AG08395 (cell line): ENCODE measurements around the gene ABCC10.
"Not testable (repeated sequence)": the region's sequence is repeated elsewhere in the genome, so short reads cannot be mapped to it uniquely, and the experiment has no call there.

Source experiments
- DNase-seq: peaks from one replicate; pipeline ENCODE4 v3.0.0; 2012; ENCODE audit warnings: mixed read lengths, low spot score

Gene ABCC10

DNA sequence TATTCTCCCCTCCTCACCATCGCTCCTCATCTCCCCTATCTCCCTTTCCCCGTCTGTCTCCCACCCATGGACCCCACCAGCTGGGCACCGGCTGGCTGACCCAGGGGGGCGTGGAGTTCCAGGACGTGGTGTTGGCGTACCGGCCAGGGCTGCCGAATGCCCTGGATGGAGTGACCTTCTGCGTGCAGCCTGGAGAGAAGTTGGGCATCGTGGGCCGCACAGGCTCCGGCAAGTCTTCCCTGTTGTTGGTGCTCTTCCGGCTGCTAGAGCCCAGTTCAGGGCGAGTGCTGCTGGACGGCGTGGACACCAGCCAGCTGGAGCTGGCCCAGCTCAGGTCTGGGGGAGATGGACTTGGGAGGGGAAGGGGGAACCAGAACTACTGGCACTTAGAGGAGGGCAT lies 20.3 kb downstream of the ABCC10 start:
- DNase-seq = no peak

GRCh38 chr6:43448916-43449315 lies 21.6 kb downstream of the ABCC10 start:
- DNase-seq = no peak

DNA sequence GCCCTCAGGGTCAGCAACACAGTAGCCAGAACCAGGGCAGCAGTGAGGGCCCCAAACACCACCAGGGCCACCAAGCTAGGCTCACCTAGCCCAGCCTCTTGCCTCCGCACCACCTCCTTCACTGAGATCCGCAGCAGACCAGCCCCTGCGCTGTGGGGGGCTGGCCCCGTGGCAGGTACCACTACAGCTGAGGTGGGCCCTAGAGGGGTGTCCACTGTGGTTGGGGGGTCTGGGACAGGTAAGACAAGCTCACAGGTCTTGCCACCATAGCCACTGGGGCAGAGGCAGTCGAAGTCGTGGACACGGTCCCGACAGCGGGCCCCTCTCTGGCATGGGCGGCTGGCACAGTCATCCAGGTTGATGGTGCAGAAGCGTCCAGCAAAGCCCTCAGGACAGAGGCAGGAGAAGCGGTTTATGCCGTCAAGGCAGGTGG lies 23.4 kb downstream of the ABCC10 start:
- no peak for DNase-seq

DNA sequence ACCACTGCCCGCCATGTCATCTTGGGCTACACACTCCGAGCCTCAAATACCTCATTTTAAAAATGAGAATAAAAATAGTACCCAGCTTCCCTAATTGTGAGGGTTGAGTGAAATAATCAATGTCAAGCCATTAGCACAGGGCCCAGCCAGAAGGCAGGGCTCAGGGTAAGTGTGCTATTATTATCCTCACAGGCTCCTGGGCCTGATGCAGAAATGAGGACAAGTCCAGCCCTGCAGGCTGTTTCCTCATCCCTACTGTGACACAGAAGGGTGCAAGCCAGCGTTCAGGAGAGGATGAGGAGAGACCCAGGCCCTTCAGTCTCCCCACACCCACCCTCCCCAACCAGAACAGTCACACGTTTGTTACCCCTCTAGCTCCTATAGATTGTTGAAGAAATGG lies 24.0 kb downstream of the ABCC10 start:
- DNase-seq = no peak

GRCh38 chr6:43451939-43452338 lies 24.6 kb downstream of the ABCC10 start:
- DNase-seq = no peak

GRCh38 chr6:43452896-43453295 lies 25.6 kb downstream of the ABCC10 start:
- no peak for DNase-seq

DNA sequence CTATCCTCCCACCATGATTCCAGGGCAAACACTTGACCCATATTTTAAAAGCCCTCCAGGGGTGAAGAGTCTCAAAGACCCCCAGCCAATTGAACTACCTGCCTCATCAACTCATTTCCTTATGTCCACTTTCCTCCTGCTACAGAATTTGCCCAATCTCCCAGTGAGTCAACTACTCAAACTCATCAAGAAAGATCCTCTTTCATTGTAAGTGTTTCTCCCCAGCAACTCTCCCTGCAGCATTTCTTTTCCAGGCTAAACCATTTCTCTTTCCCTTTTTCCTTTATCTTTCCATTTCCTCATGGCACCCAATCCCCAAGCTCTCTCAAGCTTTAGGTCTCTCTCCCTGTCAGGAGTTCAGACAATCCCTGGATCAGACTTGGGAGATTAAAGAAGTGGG lies 26.5 kb downstream of the ABCC10 start:
- DNase-seq = no peak

DNA sequence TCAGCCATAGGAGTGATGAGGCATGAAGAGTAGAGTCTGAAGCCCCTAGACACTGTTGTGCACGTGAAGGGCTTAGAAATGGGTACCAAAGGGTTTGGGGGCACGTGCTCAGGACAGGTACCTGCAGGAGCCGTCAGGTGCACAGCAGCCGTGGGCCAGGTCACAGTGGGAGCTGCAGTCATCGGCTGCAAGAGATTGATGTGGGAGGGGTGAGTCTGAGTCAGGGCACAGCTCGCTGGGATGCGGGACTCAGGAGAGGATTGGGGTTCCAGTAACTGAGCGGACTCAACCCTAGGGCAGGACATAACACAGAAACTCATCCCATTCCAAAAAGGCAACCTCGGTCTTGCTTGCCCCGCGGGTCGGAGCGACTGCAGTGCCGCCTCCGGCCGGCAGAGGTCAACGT lies 27.0 kb downstream of the ABCC10 start:
- DNase-seq = no peak

DNA sequence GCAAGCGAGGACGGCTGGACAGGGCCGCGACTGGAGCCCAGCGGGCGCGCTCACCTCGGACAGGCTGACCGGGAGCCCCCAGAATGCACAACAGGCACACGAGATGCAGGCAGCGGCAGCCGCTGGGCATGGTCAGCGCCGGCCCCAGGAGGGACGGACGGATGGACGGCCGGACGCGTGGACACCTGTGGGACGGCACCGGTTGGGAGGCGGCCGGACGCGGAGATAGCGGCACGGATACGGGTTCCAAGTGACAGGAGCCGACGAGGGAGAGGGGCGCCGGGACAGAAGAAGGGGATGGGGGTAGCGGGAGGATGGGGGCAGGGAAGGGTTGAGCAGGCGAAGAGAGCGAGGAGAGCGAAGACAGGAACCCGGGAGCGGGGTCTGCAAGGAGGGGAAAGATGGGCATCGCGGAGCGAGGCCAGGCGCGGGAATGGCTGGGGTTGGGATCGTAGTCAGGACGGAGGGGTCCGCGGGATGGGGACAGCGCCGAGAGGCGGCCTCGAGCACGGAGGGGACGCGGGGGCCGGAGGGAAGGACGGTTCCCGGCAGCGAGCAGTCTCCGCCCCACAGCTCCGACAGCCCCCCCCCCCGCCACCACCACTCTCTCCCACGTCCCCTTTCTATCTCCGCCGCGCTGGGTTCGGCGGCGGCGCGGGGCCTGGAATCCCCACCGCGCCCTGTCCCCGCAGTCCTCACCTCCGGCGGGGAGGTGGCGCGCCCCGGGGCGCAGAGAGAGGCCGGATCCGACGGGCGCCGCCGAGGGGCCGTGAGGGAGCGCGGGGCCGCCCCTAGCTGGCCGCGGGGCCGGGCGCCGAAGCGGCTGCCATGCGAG lies 27.6 kb downstream of the ABCC10 start:
- DNase-seq = peak; percentile 91

DNA sequence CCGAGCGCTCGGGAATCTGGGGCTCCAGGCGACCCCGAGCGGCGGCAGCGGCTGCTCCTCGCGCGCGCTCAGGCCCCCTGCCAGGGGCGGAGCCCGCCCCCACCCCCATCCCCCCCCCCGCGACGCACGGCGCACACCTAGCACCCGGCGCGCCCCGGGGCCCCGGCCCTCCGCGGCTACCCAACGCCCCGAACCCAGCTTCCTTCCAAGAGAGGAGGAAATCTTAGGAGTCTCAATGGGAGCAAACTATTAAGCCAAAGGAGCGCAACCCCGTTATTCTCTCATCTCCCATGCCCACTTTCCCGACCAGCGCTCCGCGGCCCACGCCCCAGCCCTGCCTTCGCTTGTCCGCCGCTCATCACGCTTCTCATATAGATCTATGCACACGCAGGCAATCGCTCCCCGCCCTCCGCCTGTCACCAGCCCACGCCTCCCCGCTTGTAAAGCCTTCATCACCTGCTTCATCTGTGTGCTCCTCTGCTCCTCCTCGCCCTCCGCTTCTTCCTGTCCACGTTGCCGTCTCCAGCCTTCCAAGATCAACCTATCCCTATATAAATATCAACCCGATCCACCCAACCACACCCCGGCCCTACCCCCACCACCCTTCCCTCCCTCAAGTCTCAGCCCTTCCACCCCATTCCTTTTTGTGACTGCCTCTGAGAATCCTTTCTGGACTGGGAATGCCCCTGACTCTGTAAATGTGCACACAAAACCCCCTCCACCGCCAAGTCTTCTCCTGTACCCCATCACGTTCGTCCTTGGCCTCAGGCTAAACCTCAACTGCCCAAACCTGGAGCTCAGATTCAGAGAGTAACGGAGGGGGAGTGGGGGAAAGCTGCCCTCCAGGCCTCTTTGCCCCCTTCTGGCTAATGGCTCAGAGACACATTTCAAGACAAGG lies 28.4 kb downstream of the ABCC10 start, which contains the start of gene DLK2:
Gene DLK2, minus strand, starts transcription at position 18 of the 898 bp plus-strand sequence. CDS start 723 bp downstream, outside the sequence.
- no peak for DNase-seq

GRCh38 chr6:43457643-43458042 lies 30.3 kb downstream of the ABCC10 start:
- DNase-seq = no peak

DNA sequence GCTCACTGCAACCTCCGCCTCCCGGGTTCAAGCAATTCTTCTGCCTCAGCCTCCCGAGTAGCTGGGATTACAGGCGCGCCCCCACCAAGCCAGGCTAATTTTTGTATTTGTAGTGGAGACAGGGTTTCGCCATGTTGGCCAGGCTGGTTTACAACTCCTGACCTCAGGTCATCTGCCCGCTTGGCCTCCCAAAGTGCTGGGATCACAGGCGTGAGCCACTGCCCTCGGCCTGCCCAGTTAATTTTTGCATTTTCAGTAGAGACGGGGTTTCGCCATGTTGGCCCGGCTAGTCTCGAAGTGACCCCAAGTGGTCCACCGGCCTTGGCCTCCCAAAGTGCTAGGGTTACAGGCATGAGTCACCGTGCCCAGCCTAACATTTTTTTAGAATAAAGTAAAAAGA lies 30.8 kb downstream of the ABCC10 start:
- DNase-seq = not testable (repeated sequence)

GRCh38 chr6:43459535-43459934 lies 32.2 kb downstream of the ABCC10 start:
- DNase-seq = no peak

- DNase-seq = no peak
Observed at GRCh38 chr6:43460032-43460431, 32.7 kb downstream of the ABCC10 start.

GRCh38 chr6:43461936-43462335 lies 34.6 kb downstream of the ABCC10 start:
- DNase-seq = no peak

DNA sequence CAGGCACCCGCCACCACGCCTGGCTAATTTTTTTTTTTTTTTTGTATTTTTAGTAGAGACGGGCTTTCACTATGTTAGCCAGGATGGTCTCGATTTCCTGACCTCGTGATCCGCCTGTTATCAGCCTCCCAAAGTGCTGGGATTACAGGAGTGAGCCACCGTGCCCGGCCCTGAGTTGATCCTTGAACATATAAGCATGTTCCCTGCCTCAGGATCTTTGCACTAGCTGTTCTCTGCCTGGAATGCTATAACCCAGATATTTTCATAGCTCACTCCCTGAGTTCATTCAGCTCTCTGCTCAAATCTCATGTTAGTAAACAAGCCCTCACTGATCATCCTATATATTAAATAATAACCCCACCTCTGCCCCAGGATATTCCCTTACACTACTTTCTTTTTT lies 37.0 kb downstream of the ABCC10 start:
- no peak for DNase-seq

- DNase-seq = no peak
Observed at GRCh38 chr6:43465948-43466347, 38.6 kb downstream of the ABCC10 start.

DNA sequence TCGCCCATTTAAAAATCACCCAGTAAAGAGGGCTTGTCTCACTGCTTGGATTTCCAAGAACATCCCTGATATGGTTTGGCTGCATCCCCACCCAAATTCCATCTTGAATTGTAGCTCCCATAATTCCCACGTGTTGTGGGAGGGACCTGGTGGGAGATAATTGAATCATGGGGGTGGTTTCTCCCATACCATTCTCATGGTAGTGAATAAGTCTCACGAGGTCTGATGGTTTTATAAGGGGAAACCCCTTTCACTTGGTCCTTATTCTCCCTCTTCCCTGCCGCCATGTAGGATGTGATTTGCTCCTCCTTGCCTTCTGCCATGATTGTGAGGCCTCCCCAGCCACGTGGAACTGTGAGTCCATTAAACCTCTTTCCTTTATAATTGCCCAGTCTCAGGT lies 39.9 kb downstream of the ABCC10 start:
- DNase-seq = not testable (repeated sequence)

DNA sequence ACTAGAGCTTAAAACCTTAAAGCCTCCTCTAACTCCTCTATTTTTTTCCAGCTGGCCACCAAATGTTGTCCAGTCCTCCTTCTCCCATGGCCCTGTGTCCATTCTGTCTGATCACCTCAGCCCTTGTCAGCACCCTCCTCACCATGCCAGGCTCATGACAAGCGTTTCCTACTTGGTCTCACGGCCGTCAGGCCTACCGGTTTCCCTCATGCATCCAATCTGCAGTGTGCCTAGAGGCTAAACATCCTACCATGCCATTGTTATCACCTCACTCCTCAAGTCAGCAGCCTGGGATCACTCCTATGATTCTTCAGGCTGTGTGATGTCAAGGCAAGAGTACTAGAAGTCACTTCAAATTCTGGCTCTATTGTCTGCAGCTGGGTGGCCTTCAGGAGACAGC lies 40.4 kb downstream of the ABCC10 start:
- DNase-seq = no peak

DNA sequence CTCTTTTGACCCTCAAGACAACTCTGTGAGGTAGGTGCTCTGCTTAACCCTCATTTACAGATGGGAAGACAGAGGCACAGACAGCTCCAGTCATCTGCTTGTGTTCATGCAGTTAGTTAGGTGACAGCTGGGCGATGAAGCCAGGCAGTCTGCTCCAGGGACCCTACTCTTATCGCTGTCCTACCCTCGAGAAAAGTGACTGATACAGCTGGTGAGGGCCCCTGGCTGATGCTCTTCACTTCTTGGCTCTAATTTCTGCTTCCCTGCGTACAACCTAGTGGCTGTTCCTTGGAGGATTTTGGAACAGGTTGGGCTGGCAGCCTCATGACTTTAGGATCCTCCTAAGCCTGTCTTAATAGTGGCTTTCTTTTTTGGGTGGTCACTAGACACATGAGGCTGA lies 40.9 kb downstream of the ABCC10 start:
- no peak for DNase-seq

GRCh38 chr6:43468748-43469681 lies 41.7 kb downstream of the ABCC10 start:
- no peak for DNase-seq

GRCh38 chr6:43469947-43470346 lies 42.6 kb downstream of the ABCC10 start:
- DNase-seq = no peak
